Activated T-helper 1 cell treated with anti-CD3 and anti-CD28 coated beads, Interleukin-12 subunit alpha, Interleukin-12 subunit beta, Interleukin-2, Interleukin-4 antibody, amounts not matched to agents 30 ng/mL and 10 ng/mL and 1 ng/mL, durations not matched to agents 14 hours and 24 hours and 36 hours (primary cell): Measurements from ENCODE around the gene BRD2. TPM values are rescaled to one million over a fixed set of nuclear protein-coding genes. Genes with fewer than 3 reads are reported as not detected.
A peak's percentile ranks its signal among the peaks of the same experiment; 100 is the strongest.

Experiments
- DNase-seq: peaks from one replicate; pipeline ENCODE4 v3.0.0; 2021; ENCODE audit warnings: low spot score
- H3K27ac Mint-ChIP-seq: one replicate; pipeline ENCODE4 v1.8.0; 2021; ENCODE audit warnings: mild to moderate bottlenecking, mixed read lengths
- H3K27me3 Mint-ChIP-seq: one replicate; pipeline ENCODE4 v1.8.0; 2022; ENCODE audit warnings: mild to moderate bottlenecking, moderate library complexity, mixed read lengths; ENCODE audit not compliant: insufficient read depth
- H3K36me3 Mint-ChIP-seq: one replicate; pipeline ENCODE4 v1.8.0; 2021; ENCODE audit warnings: low read depth, mixed read lengths
- H3K4me1 Mint-ChIP-seq: one replicate; pipeline ENCODE4 v1.8.0; 2021; ENCODE audit warnings: low read depth, mixed read lengths
- H3K4me3 Mint-ChIP-seq: one replicate; pipeline ENCODE4 v1.8.0; 2021; ENCODE audit warnings: mild to moderate bottlenecking, moderate library complexity, mixed read lengths
- H3K9me3 Mint-ChIP-seq: one replicate; pipeline ENCODE4 v1.8.0; 2021; ENCODE audit warnings: mixed read lengths
- intact Hi-C: fragments of 100-400 bp; cut with micrococcal nuclease; formaldehyde crosslinking; loops from one replicate; pipeline ENCODE4 v1.15.1; 2024
- total RNA-seq: library from RNA; stranded (reverse); gene quantifications from 2 replicates; pipeline ENCODE4 v1.2.3, GENCODE V29; 2022

Gene BRD2
- total RNA-seq, 1 donor from 2014 or later: 330 TPM

GRCh38 chr6:33018418-33018817 lies 50.0 kb downstream of the BRD2 start:
- no peak for DNase-seq
- H3K27ac Mint-ChIP-seq: peak overlapping the region; percentile 3
- H3K27me3 Mint-ChIP-seq: peaks cover 3% of the 10 kb centered on the region
- intact Hi-C loops: loop anchor here (2.0 kb wide), 1 partner anchor 54 kb away; the partner anchor contains the start of gene HLA-DPA1
- peaks cover 37% of the 10 kb centered on the region for H3K4me1 Mint-ChIP-seq
- no peak overlapping the region for H3K4me3 Mint-ChIP-seq
- H3K9me3 Mint-ChIP-seq: no peaks in the 10 kb centered on the region
- H3K36me3 Mint-ChIP-seq: no peaks in the 10 kb centered on the region

GRCh38 chr6:33018904-33019303 lies 50.5 kb downstream of the BRD2 start:
- Mint-ChIP-seq H3K4me3 (peak overlapping the region; percentile 58), H3K36me3 (no peaks in the 10 kb centered on the region), H3K27ac (peak overlapping the region; percentile 54), H3K4me1 (peaks cover 37% of the 10 kb centered on the region), H3K9me3 (no peaks in the 10 kb centered on the region), H3K27me3 (no peaks in the 10 kb centered on the region)
- intact Hi-C loops: loop anchor here (1.0 to 2.0 kb wide), 2 partner anchors 10 to 54 kb away; partner anchors contain the start of gene HLA-DPA1
- peak; percentile 54 for DNase-seq

DNA sequence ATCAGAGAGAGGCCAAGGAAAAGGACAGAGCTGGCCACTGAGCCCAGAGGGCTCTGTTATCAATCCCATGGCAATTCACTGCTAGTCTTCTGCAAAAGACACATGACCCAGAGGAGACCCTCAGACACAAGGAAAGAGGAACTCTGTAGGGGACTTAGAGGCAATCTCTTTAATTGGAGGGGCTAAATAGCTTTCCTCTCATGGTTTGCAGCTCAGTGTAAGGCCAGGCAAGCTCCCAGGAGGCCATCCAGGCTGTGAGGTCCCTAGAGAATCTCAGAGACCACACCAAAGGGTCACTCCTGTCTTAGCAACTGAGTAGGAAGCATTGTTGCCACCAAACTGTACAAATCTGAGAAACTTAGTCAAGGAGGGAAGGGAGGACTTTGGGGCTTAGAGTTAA lies 51.0 kb downstream of the BRD2 start:
- H3K27ac Mint-ChIP-seq: peak overlapping the region; percentile 54
- DNase-seq: no peak
- no peaks in the 10 kb centered on the region for H3K27me3 Mint-ChIP-seq
- H3K4me1 Mint-ChIP-seq: peaks cover 37% of the 10 kb centered on the region
- H3K4me3 Mint-ChIP-seq: peak overlapping the region; percentile 58
- H3K36me3 Mint-ChIP-seq: no peaks in the 10 kb centered on the region
- no peaks in the 10 kb centered on the region for H3K9me3 Mint-ChIP-seq
- intact Hi-C loops: loop anchor here (1.0 to 2.0 kb wide), 2 partner anchors 10 to 53 kb away; partner anchors contain the start of gene HLA-DPA1

- Mint-ChIP-seq H3K9me3 (peaks cover 3% of the 10 kb centered on the region), H3K36me3 (no peaks in the 10 kb centered on the region), H3K4me3 (no peak overlapping the region), H3K4me1 (peaks cover 31% of the 10 kb centered on the region), H3K27ac (no peak overlapping the region), H3K27me3 (no peaks in the 10 kb centered on the region)
- no peak for DNase-seq
- intact Hi-C loops: no loop called here
Measured at GRCh38 chr6:33021917-33022316, 53.5 kb downstream of the BRD2 start.

DNA sequence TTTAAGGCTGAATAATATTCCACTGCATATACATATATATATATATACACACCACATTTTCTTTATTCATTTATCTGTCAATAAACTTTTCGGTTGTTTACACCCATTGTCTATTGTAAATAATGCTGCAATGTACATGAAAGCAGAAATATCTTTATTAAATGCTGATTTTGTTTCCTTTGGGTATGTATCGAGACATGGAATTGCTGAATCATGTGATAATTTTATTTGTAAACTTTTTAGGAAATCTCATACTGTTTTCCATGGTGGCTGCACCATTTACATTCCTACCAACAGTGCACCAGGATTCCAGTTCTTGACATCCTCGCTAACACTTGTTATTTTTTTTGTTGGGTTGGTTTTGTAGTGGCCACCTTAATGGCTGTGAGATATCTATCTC lies 55.1 kb downstream of the BRD2 start:
- no peaks in the 10 kb centered on the region for H3K36me3 Mint-ChIP-seq
- H3K4me3 Mint-ChIP-seq: no peak overlapping the region
- H3K4me1 Mint-ChIP-seq: peaks cover 30% of the 10 kb centered on the region
- DNase-seq: no peak
- no peaks in the 10 kb centered on the region for H3K27me3 Mint-ChIP-seq
- H3K27ac Mint-ChIP-seq: no peak overlapping the region
- intact Hi-C loops: no loop called here
- peaks cover 3% of the 10 kb centered on the region for H3K9me3 Mint-ChIP-seq

DNA sequence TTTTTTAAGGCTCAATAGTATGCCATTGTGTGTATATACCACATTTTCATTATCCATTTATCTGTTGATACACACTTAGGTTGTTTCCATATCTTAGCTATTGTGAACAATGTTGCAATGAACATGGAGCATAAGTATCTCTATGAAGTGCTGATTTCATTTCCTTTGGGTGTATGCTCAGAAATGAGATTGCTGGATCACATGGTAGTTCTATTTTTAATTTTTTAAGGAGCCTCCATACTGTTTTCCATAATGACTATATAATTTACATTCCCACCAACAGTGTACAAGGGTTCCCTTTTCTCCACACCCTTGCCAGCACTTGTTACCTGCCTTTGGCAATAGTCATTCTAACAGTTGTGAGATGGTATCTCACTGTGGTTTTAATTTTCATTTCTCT lies 56.1 kb downstream of the BRD2 start:
- no peaks in the 10 kb centered on the region for H3K36me3 Mint-ChIP-seq
- H3K27ac Mint-ChIP-seq: no peak overlapping the region
- intact Hi-C loops: no loop called here
- peaks cover 28% of the 10 kb centered on the region for H3K4me1 Mint-ChIP-seq
- H3K9me3 Mint-ChIP-seq: peaks cover 3% of the 10 kb centered on the region
- no peaks in the 10 kb centered on the region for H3K27me3 Mint-ChIP-seq
- H3K4me3 Mint-ChIP-seq: no peak overlapping the region
- DNase-seq: no peak

- intact Hi-C loops: loop anchor here (2.0 kb wide), 1 partner anchor 44 kb away; the partner anchor contains the start of gene HLA-DPA1
- Mint-ChIP-seq H3K27me3 (peaks cover 20% of the 10 kb centered on the region), H3K27ac (no peak overlapping the region), H3K9me3 (peaks cover 3% of the 10 kb centered on the region), H3K4me3 (no peak overlapping the region), H3K4me1 (peaks cover 23% of the 10 kb centered on the region), H3K36me3 (no peaks in the 10 kb centered on the region)
- DNase-seq: no peak
Measured at GRCh38 chr6:33028220-33028849, 59.9 kb downstream of the BRD2 start.

DNA sequence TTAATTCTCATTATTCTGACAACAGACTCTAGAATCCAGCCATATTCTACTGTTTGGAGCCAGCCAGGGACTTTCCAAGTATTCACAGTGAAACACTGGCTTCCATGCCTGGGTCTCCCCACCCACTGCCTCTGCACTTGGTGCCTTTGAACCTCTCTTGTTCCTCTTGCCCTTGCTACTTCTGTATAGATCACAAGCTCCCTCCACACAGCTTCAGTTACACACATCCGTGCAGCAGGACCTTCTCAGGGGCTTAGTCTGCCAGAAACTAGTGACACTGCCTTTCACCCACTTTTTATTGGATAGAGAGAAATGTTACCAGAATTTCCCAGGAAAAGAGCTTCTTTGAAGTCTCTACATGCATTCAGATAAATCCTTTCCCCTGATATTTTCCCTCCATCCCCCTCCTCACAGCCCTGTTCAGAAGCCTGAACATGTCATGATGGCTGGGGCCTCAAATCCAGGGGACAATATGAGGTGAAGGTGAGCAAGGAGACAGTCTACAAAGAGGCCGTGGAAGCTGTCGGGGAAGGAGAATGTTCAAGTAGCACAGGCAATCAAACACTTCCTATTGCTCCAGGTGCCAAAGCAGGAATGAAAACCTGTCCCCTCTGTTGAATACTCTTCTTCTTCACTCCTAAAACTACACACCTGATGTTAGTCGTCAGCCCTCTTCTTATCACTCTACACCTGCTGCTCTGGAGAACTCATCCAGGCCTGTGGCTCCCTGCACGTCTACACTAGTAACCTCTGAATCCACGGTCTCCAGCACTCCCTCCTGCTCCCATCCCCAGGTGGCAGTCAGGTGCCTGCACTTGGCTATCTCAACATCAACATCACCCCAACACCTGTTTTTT lies 61.2 kb downstream of the BRD2 start:
- H3K9me3 Mint-ChIP-seq: peaks cover 5% of the 10 kb centered on the region
- H3K36me3 Mint-ChIP-seq: peaks cover 1% of the 10 kb centered on the region
- intact Hi-C loops: loop anchor here (1.0 to 2.0 kb wide), 2 partner anchors 10 to 43 kb away; partner anchors contain the start of gene HLA-DPA1
- peak; percentile 16 for DNase-seq
- peak overlapping the region; percentile 63 for H3K27ac Mint-ChIP-seq
- H3K4me1 Mint-ChIP-seq: peaks cover 23% of the 10 kb centered on the region
- peaks cover 28% of the 10 kb centered on the region for H3K27me3 Mint-ChIP-seq
- H3K4me3 Mint-ChIP-seq: peak overlapping the region; percentile 19

- Mint-ChIP-seq H3K4me3 (no peak overlapping the region), H3K27me3 (peaks cover 35% of the 10 kb centered on the region), H3K9me3 (peaks cover 11% of the 10 kb centered on the region), H3K4me1 (peaks cover 23% of the 10 kb centered on the region), H3K36me3 (peaks cover 2% of the 10 kb centered on the region), H3K27ac (peak overlapping the region; percentile 35)
- no peak for DNase-seq
- intact Hi-C loops: no loop called here
Measured at GRCh38 chr6:33030245-33030644, 61.9 kb downstream of the BRD2 start.

Other genes starting within 250 kb of the BRD2 start
- gene HLA-DQA2, start 227.2 kb upstream of the BRD2 start, total RNA-seq: 1.8 and 2.7 TPM in 2 replicates
- 0.51 and 0.67 TPM in 2 replicates for gene HLA-DQB2, start 205.1 kb upstream of the BRD2 start, total RNA-seq
- 4.2 and 4.3 TPM in 2 replicates for gene HLA-DOB, start 151.6 kb upstream of the BRD2 start, total RNA-seq
- gene TAP2, start 129.9 kb upstream of the BRD2 start, total RNA-seq: 160 and 167 TPM in 2 replicates
- gene PSMB8, start 124.5 kb upstream of the BRD2 start, total RNA-seq: 353 and 358 TPM in 2 replicates
- gene TAP1, start 114.9 kb upstream of the BRD2 start, total RNA-seq: 284 and 290 TPM in 2 replicates
- 249 and 253 TPM in 2 replicates for gene PSMB9, start 114.4 kb upstream of the BRD2 start, total RNA-seq
- 2.7 and 2.8 TPM in 2 replicates for gene HLA-DMB, start 27.6 kb upstream of the BRD2 start, total RNA-seq
- gene HLA-DMA, start 15.5 kb upstream of the BRD2 start, total RNA-seq: 14.1 and 14.2 TPM in 2 replicates
- 1.8 and 2.0 TPM in 2 replicates for gene HLA-DOA, start 41.0 kb downstream of the BRD2 start, total RNA-seq
- gene HLA-DPA1, start 105.1 kb downstream of the BRD2 start, total RNA-seq: 61.0 and 66.7 TPM in 2 replicates
- gene HLA-DPB1, start 107.4 kb downstream of the BRD2 start, total RNA-seq: 12.2 and 12.3 TPM in 2 replicates
- 0.61 and 0.65 TPM in 2 replicates for gene COL11A2, start 223.9 kb downstream of the BRD2 start, total RNA-seq
- 46.6 and 47.4 TPM in 2 replicates for gene RXRB, start 232.1 kb downstream of the BRD2 start, total RNA-seq
- gene SLC39A7, start 232.3 kb downstream of the BRD2 start, total RNA-seq: 67.1 and 68.8 TPM in 2 replicates
- 14.8 and 15.2 TPM in 2 replicates for gene HSD17B8, start 236.1 kb downstream of the BRD2 start, total RNA-seq
- gene RING1, start 239.9 kb downstream of the BRD2 start, total RNA-seq: 50.7 and 53.4 TPM in 2 replicates